GM23338 (cell line): ENCODE data around the gene SPINK2. TPM values are rescaled to one million over a fixed set of nuclear protein-coding genes. Genes with fewer than 3 reads are reported as not detected.

Experiments used
- ATAC-seq: fragments of 200-7000 bp; cut with Tn5 transposase; 3 replicates; pipeline ENCODE4 v1.9.1; 2020
- DNase-seq: peaks from one replicate; pipeline ENCODE4 v3.0.0-alpha.2; 2015; ENCODE audit warnings: low spot score
- H2AFZ ChIP-seq: fragments of 200-600 bp; sonication (generic); 2 replicates; pipeline ENCODE4 v1.8.0; 2016; ENCODE audit warnings: antibody characterized with exemption, mild to moderate bottlenecking, moderate library complexity
- H3F3A ChIP-seq: fragments of 200-600 bp; sonication (generic); replicated peaks from 2 replicates; pipeline ENCODE4 v1.8.0; 2017; ENCODE audit warnings: antibody characterized with exemption, mixed run types, low read depth
- H3K27ac ChIP-seq: fragments of 200-600 bp; sonication (generic); 2 replicates; pipeline ENCODE4 v1.6.1; 2016; ENCODE audit warnings: low read depth
- H3K27me3 ChIP-seq: fragments of 200-600 bp; sonication (generic); 2 replicates; pipeline ENCODE4 v1.8.0; 2016; ENCODE audit warnings: mild to moderate bottlenecking, mixed run types, moderate library complexity; ENCODE audit not compliant: insufficient read depth
- H3K36me3 ChIP-seq: fragments of 200-600 bp; sonication (generic); 2 replicates; pipeline ENCODE4 v1.8.0; 2016; ENCODE audit warnings: mild to moderate bottlenecking; ENCODE audit not compliant: insufficient read depth
- H3K4me1 ChIP-seq: fragments of 200-600 bp; sonication (generic); 2 replicates; pipeline ENCODE4 v1.8.0; 2016; ENCODE audit warnings: mild to moderate bottlenecking, moderate library complexity; ENCODE audit not compliant: insufficient read depth
- H3K4me2 ChIP-seq: fragments of 200-600 bp; sonication (generic); 2 replicates; pipeline ENCODE4 v1.7.1; 2017; ENCODE audit warnings: mixed run types
- H3K4me3 ChIP-seq: fragments of 200-600 bp; sonication (generic); 2 replicates; pipeline ENCODE4 v1.6.1; 2016; ENCODE audit warnings: mixed run types
- H3K79me2 ChIP-seq: fragments of 200-600 bp; sonication (generic); replicated peaks from 2 replicates; pipeline ENCODE4 v1.8.0; 2017; ENCODE audit warnings: mild to moderate bottlenecking; ENCODE audit not compliant: insufficient read depth
- H3K9me2 ChIP-seq: fragments of 200-600 bp; sonication (generic); 2 replicates; pipeline ENCODE4 v1.8.0; 2017; ENCODE audit not compliant: insufficient read depth
- H4K20me1 ChIP-seq: fragments of 200-600 bp; sonication (generic); replicated peaks from 2 replicates; pipeline ENCODE4 v1.8.0; 2017; ENCODE audit warnings: mild to moderate bottlenecking; ENCODE audit not compliant: insufficient read depth
- H3K27ac Mint-ChIP-seq: 2 replicates; pipeline ENCODE4 v1.8.0; 2020; ENCODE audit warnings: inconsistent platforms, mild to moderate bottlenecking, moderate library complexity, mixed read lengths
- H3K27me3 Mint-ChIP-seq: 3 replicates; pipeline ENCODE4 v1.8.0; 2022; ENCODE audit warnings: low read depth, mild to moderate bottlenecking, moderate library complexity, mixed read lengths, inconsistent platforms; ENCODE audit not compliant: insufficient read depth, poor library complexity
- H3K36me3 Mint-ChIP-seq: 3 replicates; pipeline ENCODE4 v1.8.0; 2021; ENCODE audit warnings: low read depth, mild to moderate bottlenecking, inconsistent platforms, moderate library complexity, mixed read lengths
- H3K4me1 Mint-ChIP-seq: 3 replicates; pipeline ENCODE4 v1.8.0; 2020; ENCODE audit warnings: mild to moderate bottlenecking, inconsistent platforms, mixed read lengths
- H3K4me3 Mint-ChIP-seq: 3 replicates; pipeline ENCODE4 v1.8.0; 2021; ENCODE audit warnings: moderate library complexity, mild to moderate bottlenecking, inconsistent platforms, mixed read lengths
- H3K9me3 Mint-ChIP-seq: 3 replicates; pipeline ENCODE4 v1.8.0; 2020; ENCODE audit warnings: moderate library complexity, mild to moderate bottlenecking, inconsistent platforms, mixed read lengths
- CREB1 ChIP-seq: fragments of 250-450 bp; sonication (Bioruptor Pico); IDR thresholded peaks from 2 replicates; pipeline ENCODE4 v1.5.0; 2020; ENCODE audit warnings: low read depth, mild to moderate bottlenecking, moderate library complexity
- CTCF ChIP-seq, 2 experiments: fragments of 200-600 bp in 1 of 2; sonication (generic) in 1 of 2; conservative IDR thresholded peaks; 2 replicates each; pipeline versions ENCODE4 v1.5.1 to v1.6.1; 2016 to 2017; ENCODE audit warnings: antibody characterized with exemption in 2 of 2, low read depth in 2 of 2, mild to moderate bottlenecking in 2 of 2, moderate library complexity in 1 of 2
- EZH2 ChIP-seq: fragments of 200-600 bp; sonication (generic); IDR thresholded peaks from one replicate; pipeline ENCODE4 v1.8.0; 2017; ENCODE audit warnings: antibody characterized with exemption, mild to moderate bottlenecking, low read depth; ENCODE audit not compliant: unreplicated experiment
- EZH2phosphoT487 ChIP-seq: fragments of 200-600 bp; sonication (generic); IDR thresholded peaks from one replicate; pipeline ENCODE4 v1.8.1; 2018; ENCODE audit warnings: antibody characterized with exemption; ENCODE audit not compliant: unreplicated experiment
- JUNB ChIP-seq: IDR thresholded peaks from one replicate; pipeline ENCODE4 v1.6.1; 2016; ENCODE audit warnings: antibody characterized with exemption; ENCODE audit not compliant: unreplicated experiment
- NANOG ChIP-seq: IDR thresholded peaks from 2 replicates; pipeline ENCODE4 v1.6.1; 2016; ENCODE audit warnings: antibody characterized with exemption, borderline replicate concordance
- POLR2AphosphoS5 ChIP-seq: IDR thresholded peaks from 2 replicates; pipeline ENCODE4 v1.6.1; 2016; ENCODE audit warnings: antibody characterized with exemption, low read depth
- STAT1 ChIP-seq: IDR thresholded peaks from one replicate; pipeline ENCODE4 v1.6.1; 2016; ENCODE audit warnings: antibody characterized with exemption; ENCODE audit not compliant: unreplicated experiment
- ZNF114 ChIP-seq: fragments of 250-450 bp; sonication (Bioruptor Pico); IDR thresholded peaks from 2 replicates; pipeline ENCODE4 v1.5.0; 2020; ENCODE audit warnings: mild to moderate bottlenecking, moderate library complexity
- ZNF331 ChIP-seq: fragments of 250-450 bp; sonication (Bioruptor Pico); IDR thresholded peaks from 2 replicates; pipeline ENCODE4 v1.5.0; 2020; ENCODE audit warnings: low read depth, mild to moderate bottlenecking, moderate library complexity
- ZNF462 ChIP-seq: fragments of 250-450 bp; sonication (Bioruptor Pico); IDR thresholded peaks from 2 replicates; pipeline ENCODE4 v1.5.0; 2020; ENCODE audit warnings: mild to moderate bottlenecking, moderate library complexity
- polyA plus RNA-seq: library from polyadenylated mRNA; unstranded; fragments of >200 nt; fragmentation: Nextera tagmentation; extraction: Ambion mirVana; gene quantifications from 2 replicates; pipeline ENCODE4 v1.2.1, GENCODE V29; 2016
- total RNA-seq: library from RNA; depleted of rRNA; stranded (reverse); fragments of >200 nt; shearing (Covaris generic); gene quantifications from 2 replicates; pipeline ENCODE4 v1.2.3, GENCODE V29; 2014
- TF ChIP-seq, protein P1 (sequence below): IDR thresholded peaks from one replicate; pipeline ENCODE4 v1.6.1; 2018; ENCODE audit warnings: antibody characterized with exemption; ENCODE audit not compliant: unreplicated experiment

The SPINK2 gene
- total and polyA plus RNA-seq, 2 experiments from 2014 or later: 0.73 to 6.4 TPM

DNA sequence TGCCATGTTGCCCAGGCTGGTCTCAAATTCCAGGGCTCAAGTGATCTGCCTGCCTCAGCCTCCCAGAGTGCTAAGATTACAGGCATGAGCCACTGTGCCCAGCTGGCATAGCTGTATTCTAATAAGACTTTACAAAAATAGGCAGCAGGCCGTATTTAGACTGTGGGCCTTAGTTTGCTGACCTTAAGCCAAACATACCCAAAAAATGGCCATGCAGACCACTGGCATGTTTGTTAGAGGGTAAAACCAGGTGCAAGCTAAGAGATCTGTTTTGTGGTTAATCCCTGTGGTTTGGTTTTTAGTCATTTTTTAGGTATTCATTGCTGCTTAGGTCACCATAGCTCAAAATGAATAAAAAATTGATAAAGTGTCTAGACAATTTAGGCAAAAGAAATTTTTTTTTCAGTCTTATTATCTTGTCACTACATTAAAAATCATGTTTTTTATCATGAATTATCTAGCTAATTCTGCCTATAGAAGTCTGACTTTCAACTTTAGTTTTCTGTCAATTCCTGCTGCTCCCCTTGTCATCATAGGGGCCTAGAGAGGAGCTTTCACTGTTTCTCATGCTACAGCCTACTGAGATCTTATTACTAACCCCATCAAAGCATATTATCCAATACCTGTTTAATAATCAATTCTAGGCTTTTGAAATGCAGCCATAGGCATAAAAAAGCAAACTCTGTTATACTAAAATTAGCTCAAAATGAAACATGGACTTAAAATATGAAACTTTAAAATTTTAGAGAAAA is 7.5 kb upstream of the SPINK2 start:
- Mint-ChIP-seq H3K27ac (no peak overlapping the region), H3K27me3 (peaks cover 5% of the 10 kb centered on the region), H3K36me3 (no peaks in the 10 kb centered on the region), H3K4me3 (no peak overlapping the region), H3K4me1 (no peaks in the 10 kb centered on the region), H3K9me3 (peaks cover 6% of the 10 kb centered on the region; the same call in 1 of the 3 replicates)
- no peaks in the 10 kb centered on the region for H3K36me3 ChIP-seq
- H3K27me3 ChIP-seq: no peaks in the 10 kb centered on the region
- TF ChIP-seq CREB1 (CRISPR knock-in tag): no peak
- TF ChIP-seq ZNF331 (CRISPR knock-in tag): no peak
- no peak for TF ChIP-seq ZNF462 (CRISPR knock-in tag)
- TF ChIP-seq NANOG: no peak
- no peak for TF ChIP-seq JUNB
- TF ChIP-seq STAT1: no peak
- TF ChIP-seq POLR2AphosphoS5: no peak
- TF ChIP-seq ZNF114 (CRISPR knock-in tag): no peak
- no peak for TF ChIP-seq EZH2phosphoT487
- no peak for TF ChIP-seq CTCF (conservative IDR thresholded peaks at IDR 0.05; ENCODE audit: low read depth in 2 of 2)
- TF ChIP-seq, protein P1, sequence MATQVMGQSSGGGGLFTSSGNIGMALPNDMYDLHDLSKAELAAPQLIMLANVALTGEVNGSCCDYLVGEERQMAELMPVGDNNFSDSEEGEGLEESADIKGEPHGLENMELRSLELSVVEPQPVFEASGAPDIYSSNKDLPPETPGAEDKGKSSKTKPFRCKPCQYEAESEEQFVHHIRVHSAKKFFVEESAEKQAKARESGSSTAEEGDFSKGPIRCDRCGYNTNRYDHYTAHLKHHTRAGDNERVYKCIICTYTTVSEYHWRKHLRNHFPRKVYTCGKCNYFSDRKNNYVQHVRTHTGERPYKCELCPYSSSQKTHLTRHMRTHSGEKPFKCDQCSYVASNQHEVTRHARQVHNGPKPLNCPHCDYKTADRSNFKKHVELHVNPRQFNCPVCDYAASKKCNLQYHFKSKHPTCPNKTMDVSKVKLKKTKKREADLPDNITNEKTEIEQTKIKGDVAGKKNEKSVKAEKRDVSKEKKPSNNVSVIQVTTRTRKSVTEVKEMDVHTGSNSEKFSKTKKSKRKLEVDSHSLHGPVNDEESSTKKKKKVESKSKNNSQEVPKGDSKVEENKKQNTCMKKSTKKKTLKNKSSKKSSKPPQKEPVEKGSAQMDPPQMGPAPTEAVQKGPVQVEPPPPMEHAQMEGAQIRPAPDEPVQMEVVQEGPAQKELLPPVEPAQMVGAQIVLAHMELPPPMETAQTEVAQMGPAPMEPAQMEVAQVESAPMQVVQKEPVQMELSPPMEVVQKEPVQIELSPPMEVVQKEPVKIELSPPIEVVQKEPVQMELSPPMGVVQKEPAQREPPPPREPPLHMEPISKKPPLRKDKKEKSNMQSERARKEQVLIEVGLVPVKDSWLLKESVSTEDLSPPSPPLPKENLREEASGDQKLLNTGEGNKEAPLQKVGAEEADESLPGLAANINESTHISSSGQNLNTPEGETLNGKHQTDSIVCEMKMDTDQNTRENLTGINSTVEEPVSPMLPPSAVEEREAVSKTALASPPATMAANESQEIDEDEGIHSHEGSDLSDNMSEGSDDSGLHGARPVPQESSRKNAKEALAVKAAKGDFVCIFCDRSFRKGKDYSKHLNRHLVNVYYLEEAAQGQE: no peak
- TF ChIP-seq EZH2: no peak
- no peaks in the 10 kb centered on the region for H3K4me1 ChIP-seq
- no peaks in the 10 kb centered on the region for H3F3A ChIP-seq
- H3K27ac ChIP-seq: no peak overlapping the region
- no peaks in the 10 kb centered on the region; the same call in 1 of the 2 replicates for H4K20me1 ChIP-seq
- ATAC-seq (no peak), DNase-seq (no peak)
- H2AFZ ChIP-seq: no peak overlapping the region
- H3K4me3 ChIP-seq: no peak overlapping the region
- no peak overlapping the region for H3K4me2 ChIP-seq
- H3K9me2 ChIP-seq: no peaks in the 10 kb centered on the region
- H3K79me2 ChIP-seq: no peaks in the 10 kb centered on the region
